Inferior parietal cortex (tissue), 1 donor: ENCODE measurements around the gene NRG3.
"Not testable (repeated sequence)": the region's sequence is repeated elsewhere in the genome, so short reads cannot be mapped to it uniquely, and the experiment has no call there.

Experiments
- DNase-seq: peaks from one replicate; pipeline ENCODE4 v3.0.0-alpha.2; 2016; ENCODE audit errors: extremely low spot score

NRG3 gene

DNA sequence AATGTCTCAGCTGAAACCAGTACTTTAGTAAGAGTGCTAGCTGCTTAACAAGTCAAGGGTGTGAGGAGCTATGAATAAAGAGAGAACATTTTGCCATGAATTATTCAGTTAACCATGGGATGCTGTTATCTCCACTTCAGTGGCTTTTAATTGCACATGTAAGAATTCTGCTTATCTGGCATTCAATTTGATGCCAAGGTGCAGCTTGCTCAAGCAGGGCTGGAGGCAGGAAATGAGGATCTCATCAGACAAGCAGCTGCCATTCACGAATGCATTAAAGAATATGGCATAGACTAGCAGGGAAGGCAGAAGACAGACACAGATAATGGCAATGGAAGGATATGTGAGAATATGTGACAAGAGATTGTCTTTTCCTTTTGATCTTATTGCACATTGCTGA, 697.8 kb downstream of the NRG3 start:
- peak; percentile 20 for DNase-seq

DNA sequence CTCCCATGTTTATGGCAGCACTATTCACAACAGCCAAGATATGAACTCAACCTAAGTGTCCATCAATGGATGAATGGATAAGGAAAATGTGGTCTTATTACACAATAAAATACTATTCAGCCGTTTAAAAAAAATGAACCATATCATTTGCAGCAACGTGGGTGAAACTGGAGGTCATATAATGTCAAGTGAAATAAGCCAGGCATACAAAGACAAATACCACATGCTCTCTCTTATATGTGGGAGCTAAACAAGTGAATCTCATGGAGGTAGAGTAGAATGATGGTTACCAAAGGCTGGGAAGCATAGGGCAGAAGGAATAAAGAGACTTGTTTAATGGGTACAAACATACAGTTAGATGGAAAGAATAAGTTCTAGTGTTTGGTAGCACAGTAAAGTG, 699.1 kb downstream of the NRG3 start:
- DNase-seq: no peak

DNA sequence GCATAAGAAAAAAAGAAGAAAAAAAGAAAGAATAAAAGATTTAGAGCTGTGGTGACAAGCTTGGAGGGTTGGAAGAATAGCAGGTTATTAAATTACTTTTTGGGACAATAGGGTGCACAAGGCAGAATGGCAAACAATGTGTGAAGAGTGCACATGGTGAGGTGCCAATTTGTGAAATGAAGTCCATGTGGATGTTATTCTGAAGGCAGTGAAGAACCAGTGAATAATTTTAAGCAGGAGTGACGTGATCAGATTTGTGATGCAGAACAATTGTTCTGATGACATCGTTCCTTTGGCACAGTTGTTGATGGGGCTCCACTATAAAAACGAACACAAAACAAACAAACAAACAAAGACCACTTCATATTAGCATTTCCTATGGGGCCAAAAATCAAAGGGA, 700.3 kb downstream of the NRG3 start:
- DNase-seq: no peak

DNA sequence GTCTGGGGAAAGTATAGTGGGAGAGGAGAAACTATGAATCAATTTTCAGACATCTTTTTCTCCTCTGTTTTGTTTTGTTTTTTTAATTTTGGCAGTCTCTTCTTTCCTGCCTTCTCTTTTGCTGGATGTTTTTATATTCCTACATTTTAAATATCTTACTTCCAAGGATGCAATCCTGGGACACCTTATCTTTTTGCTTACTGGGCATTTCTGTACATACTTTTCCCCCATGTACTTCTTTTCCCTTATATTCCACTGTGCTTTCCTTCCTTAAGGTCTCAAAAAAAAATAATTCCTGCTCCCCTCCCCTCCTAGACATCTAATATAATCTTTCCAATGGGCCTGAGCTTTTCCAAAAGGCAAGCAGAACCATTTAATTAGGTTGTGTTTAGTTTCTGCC, 701.1 kb downstream of the NRG3 start:
- DNase-seq: no peak

DNA sequence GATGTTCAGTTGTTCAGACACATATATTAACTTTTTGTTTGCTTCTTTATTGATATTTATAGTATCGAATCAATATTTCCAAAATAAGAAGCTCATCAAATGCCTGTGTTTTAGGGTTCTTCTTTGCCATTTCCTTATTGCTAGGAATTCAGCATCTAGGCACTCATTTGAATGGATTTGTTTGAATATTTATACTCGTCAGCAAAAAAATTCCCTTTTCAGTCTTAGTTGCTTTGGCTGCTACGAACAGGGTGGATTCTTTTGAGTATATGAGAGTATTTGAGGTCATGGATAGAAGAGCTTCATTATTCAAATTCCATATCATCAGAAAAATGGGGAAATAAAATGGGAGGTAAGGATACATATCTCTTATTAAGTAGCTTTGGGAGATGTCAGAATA, 706.9 kb downstream of the NRG3 start:
- no peak for DNase-seq

DNA sequence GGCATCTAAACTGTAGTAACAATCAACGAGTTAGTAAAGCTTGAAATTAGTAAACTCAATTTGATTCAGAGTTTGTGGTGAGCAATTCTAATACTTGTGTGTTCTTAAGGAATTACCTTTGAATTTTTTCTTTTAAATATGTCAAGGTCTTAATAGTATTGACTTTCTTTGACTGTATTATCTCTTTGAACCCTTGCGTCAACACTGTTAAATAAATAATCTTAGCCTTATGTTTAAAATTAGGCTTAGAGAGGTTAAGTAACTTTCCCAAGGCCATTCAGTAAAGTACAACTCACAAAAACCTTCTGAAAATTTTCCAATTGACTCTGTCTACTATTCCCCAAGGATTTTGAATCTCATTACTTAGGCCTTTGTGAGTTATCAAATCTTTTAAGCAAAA, 716.4 kb downstream of the NRG3 start:
- no peak for DNase-seq

DNA sequence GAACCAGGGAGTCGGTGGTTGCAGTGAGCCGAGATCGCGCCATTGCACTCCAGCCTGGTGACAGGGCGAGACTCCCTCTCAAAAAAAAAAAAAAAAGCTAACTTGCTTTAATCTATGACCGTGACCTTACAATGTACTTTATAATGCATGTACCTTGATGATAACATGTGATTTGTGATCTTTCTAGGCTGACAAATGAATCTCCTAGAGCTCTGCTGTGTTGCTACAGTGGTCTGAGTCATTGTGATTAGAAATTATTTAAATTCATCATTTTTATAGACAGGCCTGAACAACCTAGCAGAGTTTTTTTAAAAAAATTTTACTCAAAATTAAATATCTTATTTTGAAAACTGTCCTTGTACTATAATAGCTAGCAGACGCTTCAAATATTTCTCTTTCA, 722.8 kb downstream of the NRG3 start:
- no peak for DNase-seq

GRCh38 chr10:82609845-82610244, 734.9 kb downstream of the NRG3 start:
- no peak for DNase-seq

DNA sequence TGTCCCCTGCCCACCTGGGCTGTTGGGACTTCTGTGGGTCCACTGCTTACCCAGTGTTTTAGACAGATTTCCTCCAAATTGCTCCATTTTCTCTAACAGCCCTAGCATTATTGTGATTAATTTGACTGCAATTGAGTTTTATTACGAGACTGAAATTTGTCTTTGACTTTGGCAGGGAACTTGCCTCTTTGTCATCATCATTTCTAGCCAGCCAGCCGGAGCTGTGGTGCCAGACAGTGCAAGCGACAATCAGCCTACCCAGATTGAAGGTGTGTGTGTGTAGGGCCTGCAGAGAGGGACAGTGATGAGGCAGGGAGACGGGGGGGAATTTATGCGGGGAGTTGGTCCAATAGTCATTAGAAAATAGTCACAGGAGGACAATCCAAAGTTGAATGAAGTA, 743.0 kb downstream of the NRG3 start:
- no peak for DNase-seq

DNA sequence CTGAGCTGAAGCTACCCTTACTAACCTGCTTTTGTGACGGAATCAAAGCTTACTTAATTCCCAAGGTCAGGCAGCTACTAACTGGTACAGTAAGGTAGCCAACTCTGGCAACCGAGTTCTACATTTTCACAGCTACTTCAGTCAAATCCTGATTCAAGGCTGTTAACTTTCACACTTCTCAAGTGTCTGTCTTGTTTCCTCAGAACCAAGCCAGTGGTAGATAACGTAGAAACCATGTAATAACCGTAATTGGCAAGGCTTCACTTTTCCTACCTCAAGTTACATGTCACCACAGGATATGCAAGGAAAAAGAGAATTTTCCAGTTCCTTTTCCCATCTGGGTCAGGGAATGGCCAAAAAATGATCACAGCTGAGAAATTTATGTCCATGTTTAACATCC, 746.7 kb downstream of the NRG3 start:
- DNase-seq: no peak

DNA sequence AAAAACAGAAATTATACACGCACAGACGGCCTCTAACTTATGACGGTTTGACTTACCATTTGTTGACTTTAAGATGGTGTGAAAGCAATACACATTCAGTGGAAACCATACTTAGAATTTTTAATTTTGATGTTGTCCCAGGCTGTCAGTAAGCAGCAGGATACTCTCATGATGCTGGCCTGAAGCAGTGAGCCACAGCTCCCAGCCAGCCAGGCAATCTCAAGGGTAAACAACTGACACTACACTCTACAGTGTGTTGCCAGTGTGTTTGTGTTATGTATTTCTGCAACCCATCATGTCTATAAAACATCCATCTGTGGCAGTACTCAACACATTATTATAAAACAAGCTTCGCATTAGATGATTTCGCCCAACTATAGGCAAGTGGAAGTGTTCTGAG, 747.5 kb downstream of the NRG3 start:
- no peak for DNase-seq

DNA sequence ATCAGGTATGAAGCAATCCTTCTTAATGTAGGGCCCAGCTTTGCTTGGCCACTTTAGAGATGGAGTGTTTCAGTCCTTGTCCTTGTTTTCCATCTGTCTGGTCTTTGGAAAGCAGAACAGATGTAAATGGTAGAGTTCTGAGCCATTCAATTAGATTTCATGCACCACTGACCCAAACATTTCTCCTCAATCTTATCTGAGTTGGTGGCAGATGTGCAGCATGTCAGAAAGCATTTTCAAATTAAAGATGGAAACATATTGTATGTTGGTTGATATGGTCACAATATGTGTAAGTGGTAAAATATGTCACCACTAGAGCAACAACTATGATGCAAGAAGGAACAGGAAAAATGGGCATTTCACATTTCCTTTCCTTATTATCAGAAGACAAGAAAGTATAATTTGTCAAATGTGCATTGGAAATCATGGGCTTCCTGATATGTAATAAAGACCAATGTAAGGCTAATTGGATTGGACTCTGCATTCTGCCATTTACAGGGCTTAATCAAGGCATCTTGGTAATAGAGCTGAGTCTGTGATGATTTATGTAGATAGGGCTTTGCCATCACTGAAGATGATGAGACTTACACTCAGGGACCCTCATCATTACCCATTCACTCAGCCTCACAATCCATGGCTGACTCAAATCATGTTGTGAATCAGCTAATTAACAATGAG, 750.7 kb downstream of the NRG3 start:
- DNase-seq: no peak

DNA sequence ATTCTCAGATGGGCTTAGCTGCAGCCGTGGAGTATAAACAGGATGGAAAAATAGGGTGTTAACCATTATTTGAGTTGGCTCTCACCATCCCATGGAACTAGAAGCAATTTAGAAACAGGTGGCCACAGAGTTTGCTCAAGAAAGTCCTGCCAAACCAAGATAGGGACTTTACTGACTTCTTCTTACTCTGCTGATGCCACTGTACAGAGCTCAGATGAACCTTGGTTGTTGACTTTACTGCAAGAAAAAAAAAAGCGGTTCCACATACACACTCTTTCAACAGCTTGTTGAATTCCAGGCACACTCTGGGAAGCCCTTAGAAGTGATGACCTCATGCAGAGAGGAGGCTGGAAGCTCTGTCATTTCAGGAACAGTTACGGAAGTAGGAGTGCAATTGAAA, 753.4 kb downstream of the NRG3 start:
- no peak for DNase-seq

DNA sequence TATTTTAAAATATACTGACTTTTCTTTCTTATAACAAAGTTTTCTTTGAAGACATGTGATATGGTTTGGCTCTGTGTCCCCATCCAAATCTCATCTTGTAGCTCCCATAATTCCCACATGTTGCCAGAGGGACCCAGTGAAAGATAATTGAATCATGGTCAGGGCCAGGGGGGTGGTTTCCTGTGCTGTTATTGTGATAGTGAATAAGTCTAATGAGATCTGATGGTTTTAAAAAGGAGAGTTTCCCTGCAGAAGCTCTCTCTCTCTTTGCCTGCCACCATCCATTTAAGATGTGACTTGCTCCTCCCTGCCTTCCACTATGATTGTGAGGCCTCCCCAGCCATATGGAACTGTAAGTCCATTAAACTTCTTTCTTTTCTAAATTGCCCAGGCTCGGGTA, 768.1 kb downstream of the NRG3 start:
- DNase-seq: no peak

- DNase-seq: no peak
Observed at GRCh38 chr10:82643601-82644000, 768.6 kb downstream of the NRG3 start.

DNA sequence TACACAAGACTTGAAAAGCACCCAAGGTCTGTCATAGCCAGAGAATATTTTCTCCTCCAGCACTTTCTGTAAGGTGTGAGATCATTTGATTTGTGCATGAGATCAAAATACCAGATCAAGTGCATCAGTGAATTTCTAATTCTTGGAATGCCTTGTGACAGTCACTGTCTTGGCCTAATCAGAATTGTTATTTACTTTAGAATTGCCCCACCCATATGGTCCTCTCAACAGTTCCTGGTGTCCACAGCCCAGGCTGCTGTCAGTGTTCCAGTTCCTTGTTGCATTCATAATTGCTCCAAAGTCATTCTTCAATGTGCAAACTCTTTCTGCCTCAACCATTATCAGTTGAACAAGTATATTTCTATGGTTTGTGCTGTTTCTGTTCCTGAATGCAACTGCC, 770.2 kb downstream of the NRG3 start:
- no peak for DNase-seq

- no peak for DNase-seq
Observed at GRCh38 chr10:82653244-82654155, 778.5 kb downstream of the NRG3 start.

DNA sequence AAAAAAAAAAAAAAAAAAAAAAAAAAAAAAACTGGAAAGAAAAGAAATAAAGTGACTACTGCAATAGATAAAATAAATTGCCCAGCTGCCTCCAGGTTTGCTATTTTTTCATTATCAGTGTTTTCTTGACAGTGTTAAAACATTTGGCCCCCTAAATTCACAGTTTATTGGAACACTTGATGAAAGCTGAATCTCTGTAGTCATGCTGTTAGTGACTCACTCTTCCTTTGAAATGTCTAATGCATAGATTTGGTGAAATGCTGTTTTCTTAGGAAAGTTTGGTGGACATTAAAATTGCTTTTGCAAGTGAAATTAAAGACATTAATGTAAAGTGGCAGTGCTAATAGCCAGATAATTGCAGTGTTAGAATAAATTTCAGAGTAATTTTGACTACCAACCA, 785.2 kb downstream of the NRG3 start:
- DNase-seq: no peak

GRCh38 chr10:82660986-82661385, 786.0 kb downstream of the NRG3 start:
- DNase-seq: no peak

GRCh38 chr10:82661701-82662100, 786.7 kb downstream of the NRG3 start:
- no peak for DNase-seq

- DNase-seq: no peak
Observed at GRCh38 chr10:82668221-82668895, 793.4 kb downstream of the NRG3 start.

GRCh38 chr10:82674036-82674435, 799.0 kb downstream of the NRG3 start:
- no peak for DNase-seq

DNA sequence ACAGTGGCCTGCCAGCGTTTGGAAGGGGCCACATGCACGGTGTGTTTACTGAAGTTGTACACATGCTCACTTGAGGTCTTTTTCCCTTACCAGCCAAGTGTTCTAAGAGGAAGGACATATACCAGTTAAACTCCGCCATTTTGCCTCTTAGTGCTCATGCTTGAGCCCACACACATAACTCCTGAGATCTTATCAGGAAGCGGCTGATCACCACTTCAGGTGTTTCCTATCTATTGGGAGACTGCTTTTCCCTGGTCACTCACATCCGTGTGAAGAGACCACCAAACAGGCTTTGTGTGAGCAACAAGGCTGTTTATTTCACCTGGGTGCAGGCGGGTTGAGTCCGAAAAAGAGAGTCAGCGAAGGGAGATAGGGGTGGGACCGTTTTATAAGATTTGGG, 802.9 kb downstream of the NRG3 start:
- not testable (repeated sequence) for DNase-seq
